Uterus (tissue), 4 donors: ENCODE results near the gene DDX60. TPM values are rescaled to one million over a fixed set of nuclear protein-coding genes. Genes with fewer than 3 reads are reported as not detected.
"Not testable (repeated sequence)": the region's sequence is repeated elsewhere in the genome, so short reads cannot be mapped to it uniquely, and the experiment has no call there.

Source experiments
- DNase-seq, 2 donors: peaks; one replicate each; pipeline ENCODE4 v3.0.0-alpha.2; 2019 to 2020
- H3K27ac ChIP-seq, 2 donors: fragments of 200-600 bp; sonication (generic); 1 replicate in 1 of 2; 2 replicates in 1 of 2; pipeline ENCODE4 v1.5.1; 2016 to 2018
- H3K27me3 ChIP-seq, 2 donors: fragments of 200-600 bp; sonication (generic); one replicate each; pipeline ENCODE4 v1.5.1; 2018 to 2019; ENCODE audit warnings: control low read depth in 1 of 2
- H3K36me3 ChIP-seq, 2 donors: fragments of 200-600 bp; sonication (generic); one replicate each; pipeline ENCODE4 v1.5.1; 2019; ENCODE audit warnings: control low read depth in 1 of 2
- H3K4me1 ChIP-seq, 2 donors: fragments of 200-600 bp; sonication (generic); one replicate each; pipeline ENCODE4 v1.5.1; 2018 to 2019; ENCODE audit warnings: control low read depth in 1 of 2
- H3K4me3 ChIP-seq, 2 donors: fragments of 200-600 bp; sonication (generic); 1 replicate in 1 of 2; 2 replicates in 1 of 2; pipeline ENCODE4 v1.5.1; 2018 to 2019; ENCODE audit warnings: mild to moderate bottlenecking in 1 of 2
- H3K9me3 ChIP-seq, 2 donors: fragments of 200-600 bp; sonication (generic); one replicate each; pipeline ENCODE4 v1.5.1; 2019; ENCODE audit warnings: control low read depth in 1 of 2
- POLR2A ChIP-seq, 2 donors: fragments of 450-650 bp; IDR thresholded peaks; one replicate each; pipeline ENCODE4 v1.6.1; 2016; ENCODE audit warnings: antibody characterized with exemption in 2 of 2, mild to moderate bottlenecking in 1 of 2, moderate library complexity in 1 of 2
- intact Hi-C: fragments of 100-400 bp; cut with DNase I; formaldehyde crosslinking; loops from one replicate; pipeline ENCODE4 v1.15.1; 2023; ENCODE audit warnings: low total_unique reads
- total RNA-seq, 4 donors: library from RNA; depleted of rRNA in 3 of 4; stranded (reverse); fragments of >200 nt in 3 of 4; gene quantifications; one replicate each; pipeline versions ENCODE4 v1.1.0 to v1.2.4, GENCODE V29; 2014 to 2023
- TF ChIP-seq, protein P1 (sequence below), 4 experiments: fragments of 200-600 bp in 2 of 4; fragments of 450-650 bp in 2 of 4; sonication (generic) in 2 of 4; IDR thresholded peaks; one replicate each; pipeline ENCODE4 v1.5.1; 2016 to 2019; ENCODE audit warnings: antibody characterized with exemption in 4 of 4, mild to moderate bottlenecking in 2 of 4, moderate library complexity in 1 of 4
- donor health status: DM: yes; HTN: yes; CAD: no.

The DDX60 gene
- total RNA-seq, 4 donors from 2014 or later = 10.0 to 45.1 (median 27.3) TPM

DNA sequence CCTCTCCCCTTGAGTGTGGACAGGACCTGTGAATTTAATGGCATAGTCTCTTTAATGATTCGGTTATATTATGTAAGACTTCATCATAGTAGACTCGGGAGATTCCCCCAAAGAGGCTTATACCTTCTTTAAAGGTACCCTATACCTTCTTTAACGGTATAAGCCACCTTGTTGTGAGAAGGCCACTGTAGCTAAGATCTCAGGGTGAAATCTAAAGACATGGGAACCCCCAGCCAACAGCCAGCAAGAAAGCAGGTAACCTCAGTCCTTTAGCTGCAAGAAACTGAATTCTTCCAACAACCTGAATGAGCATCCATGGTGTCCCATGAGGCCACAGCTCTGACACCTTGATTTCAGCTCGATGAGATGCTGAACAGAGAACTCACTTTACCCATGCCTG lies 931 bp downstream of the DDX60 start:
- no peaks in the 10 kb centered on the region for H3K27me3 ChIP-seq
- DNase-seq = no peak
- H3K9me3 ChIP-seq = no peaks in the 10 kb centered on the region
- TF ChIP-seq POLR2A (IDR thresholded peaks at IDR 0.05) = no peak
- TF ChIP-seq, protein P1, sequence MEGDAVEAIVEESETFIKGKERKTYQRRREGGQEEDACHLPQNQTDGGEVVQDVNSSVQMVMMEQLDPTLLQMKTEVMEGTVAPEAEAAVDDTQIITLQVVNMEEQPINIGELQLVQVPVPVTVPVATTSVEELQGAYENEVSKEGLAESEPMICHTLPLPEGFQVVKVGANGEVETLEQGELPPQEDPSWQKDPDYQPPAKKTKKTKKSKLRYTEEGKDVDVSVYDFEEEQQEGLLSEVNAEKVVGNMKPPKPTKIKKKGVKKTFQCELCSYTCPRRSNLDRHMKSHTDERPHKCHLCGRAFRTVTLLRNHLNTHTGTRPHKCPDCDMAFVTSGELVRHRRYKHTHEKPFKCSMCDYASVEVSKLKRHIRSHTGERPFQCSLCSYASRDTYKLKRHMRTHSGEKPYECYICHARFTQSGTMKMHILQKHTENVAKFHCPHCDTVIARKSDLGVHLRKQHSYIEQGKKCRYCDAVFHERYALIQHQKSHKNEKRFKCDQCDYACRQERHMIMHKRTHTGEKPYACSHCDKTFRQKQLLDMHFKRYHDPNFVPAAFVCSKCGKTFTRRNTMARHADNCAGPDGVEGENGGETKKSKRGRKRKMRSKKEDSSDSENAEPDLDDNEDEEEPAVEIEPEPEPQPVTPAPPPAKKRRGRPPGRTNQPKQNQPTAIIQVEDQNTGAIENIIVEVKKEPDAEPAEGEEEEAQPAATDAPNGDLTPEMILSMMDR (IDR thresholded peaks at IDR 0.05) = no peak
- intact Hi-C loops = no loop called here
- H3K36me3 ChIP-seq = no peaks in the 10 kb centered on the region
- H3K4me3 ChIP-seq = peak overlapping the region; percentile 81 to 88
- H3K27ac ChIP-seq = peak overlapping the region; percentile 96 to 98
- H3K4me1 ChIP-seq = no peaks in the 10 kb centered on the region

- no peak for DNase-seq
- Histone ChIP-seq H3K36me3 (no peaks in the 10 kb centered on the region), H3K4me1 (no peaks in the 10 kb centered on the region), H3K27ac (peak overlapping the region in 1 of 2 donors; percentile 10), H3K27me3 (no peaks in the 10 kb centered on the region), H3K4me3 (no peak overlapping the region), H3K9me3 (no peaks in the 10 kb centered on the region)
- intact Hi-C loops = no loop called here
- TF ChIP-seq, protein P1 (IDR thresholded peaks at IDR 0.05) = no peak
- TF ChIP-seq POLR2A (IDR thresholded peaks at IDR 0.05) = no peak
Measured at GRCh38 chr4:168309781-168310180, 8.8 kb downstream of the DDX60 start.

- no peak overlapping the region for H3K4me3 ChIP-seq
- H3K27me3 ChIP-seq = no peaks in the 10 kb centered on the region
- no peaks in the 10 kb centered on the region for H3K36me3 ChIP-seq
Measured at GRCh38 chr4:168308912-168309311, 9.6 kb downstream of the DDX60 start.

GRCh38 chr4:168306476-168306875 lies 12.1 kb downstream of the DDX60 start:
- Histone ChIP-seq H3K36me3 (no peaks in the 10 kb centered on the region), H3K9me3 (no peaks in the 10 kb centered on the region), H3K27ac (no peak overlapping the region), H3K27me3 (no peaks in the 10 kb centered on the region), H3K4me3 (no peak overlapping the region), H3K4me1 (no peaks in the 10 kb centered on the region)
- intact Hi-C loops = no loop called here
- no peak for TF ChIP-seq POLR2A (IDR thresholded peaks at IDR 0.05)
- no peak for DNase-seq

More at GRCh38 chr4:168308912-168309311, 9.6 kb downstream of the DDX60 start:
- Histone ChIP-seq H3K9me3 (no peaks in the 10 kb centered on the region), H3K27ac (peak overlapping the region in 1 of 2 donors; percentile 10), H3K4me1 (no peaks in the 10 kb centered on the region)
- TF ChIP-seq, protein P1 (IDR thresholded peaks at IDR 0.05) = no peak
- no peak for TF ChIP-seq POLR2A (IDR thresholded peaks at IDR 0.05)
- intact Hi-C loops = no loop called here
- no peak for DNase-seq

- Histone ChIP-seq H3K4me1 (no peaks in the 10 kb centered on the region), H3K27me3 (no peaks in the 10 kb centered on the region), H3K4me3 (no peak overlapping the region), H3K27ac (no peak overlapping the region), H3K9me3 (no peaks in the 10 kb centered on the region), H3K36me3 (no peaks in the 10 kb centered on the region)
- DNase-seq = no peak
- intact Hi-C loops = no loop called here
- TF ChIP-seq, protein P1 (IDR thresholded peaks at IDR 0.05) = no peak
- TF ChIP-seq POLR2A (IDR thresholded peaks at IDR 0.05) = no peak
Measured at GRCh38 chr4:168304744-168305459, 13.7 kb downstream of the DDX60 start.

DNA sequence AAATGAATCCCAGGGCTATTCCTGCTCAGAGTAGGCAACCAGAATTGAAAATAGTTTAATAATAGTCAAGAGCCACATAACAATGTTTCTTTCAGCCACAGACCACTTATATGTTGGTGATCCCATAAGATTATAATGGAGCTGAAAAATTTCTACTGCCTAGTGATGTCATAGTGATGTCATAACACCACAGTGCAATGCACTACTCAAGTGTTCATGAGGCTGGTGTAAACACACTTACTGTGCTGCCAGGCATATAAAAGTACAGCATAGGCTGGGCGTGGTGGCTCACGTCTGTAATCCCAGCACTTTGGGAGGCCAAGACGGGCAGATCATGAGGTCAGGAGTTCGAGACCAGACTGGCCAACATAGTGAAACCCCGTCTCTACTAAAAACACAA lies 15.1 kb downstream of the DDX60 start:
- H3K4me1 ChIP-seq, intact Hi-C loops: not testable (repeated sequence)

More for the DNA sequence above, 15.1 kb downstream of the DDX60 start:
- H3K9me3 ChIP-seq, H3K4me3 ChIP-seq, DNase-seq, H3K27me3 ChIP-seq, H3K36me3 ChIP-seq, H3K27ac ChIP-seq: not testable (repeated sequence)
